K562 (cell line): ENCODE results near the gene MYOM1. TPM values are rescaled to one million over a fixed set of nuclear protein-coding genes. Genes with fewer than 3 reads are reported as not detected.

Source experiments
- BRF1 ChIP-seq: IDR thresholded peaks from 3 replicates; pipeline ENCODE4 v1.6.1; 2011; ENCODE audit warnings: borderline replicate concordance, mild to moderate bottlenecking; ENCODE audit not compliant: insufficient read length; ENCODE audit errors: extremely low read depth
- CHD2 ChIP-seq: IDR thresholded peaks from 2 replicates; pipeline ENCODE4 v1.6.1; 2011; ENCODE audit warnings: low read depth, low read length
- HMGN3 ChIP-seq: IDR thresholded peaks from 2 replicates; pipeline ENCODE4 v1.6.1; 2011; ENCODE audit warnings: borderline replicate concordance, low read depth, mild to moderate bottlenecking, mixed read lengths, low read length; ENCODE audit not compliant: insufficient read length; ENCODE audit errors: extremely low read depth
- JUN ChIP-seq, 2 experiments: sonication (generic) in 1 of 2; formaldehyde crosslinking in 1 of 2; IDR thresholded peaks; 2 replicates each; pipeline versions ENCODE4 v1.6.1 to v1.8.0; 2012 to 2022; ENCODE audit warnings: borderline replicate concordance in 2 of 2, mild to moderate bottlenecking in 2 of 2, improper control_type of control experiment in 1 of 2, low read depth in 1 of 2, low read length in 1 of 2, missing genetic modification reagents in 1 of 2
- MTA2 ChIP-seq: fragments of 450-650 bp; IDR thresholded peaks from 2 replicates; pipeline ENCODE4 v1.6.1; 2016; ENCODE audit warnings: low read depth
- NR2C1 ChIP-seq, 2 experiments: fragments of 450-650 bp; IDR thresholded peaks; 2 replicates each; pipeline ENCODE4 v1.6.1; 2017; ENCODE audit warnings: mild to moderate bottlenecking in 2 of 2, antibody characterized with exemption in 1 of 2, inconsistent platforms in 1 of 2, missing compliant biosample characterization in 1 of 2, missing genetic modification characterization in 1 of 2
- SIX5 ChIP-seq, 2 experiments: IDR thresholded peaks; 2 replicates each; pipeline ENCODE4 v1.6.1; 2011; ENCODE audit warnings: low read length in 2 of 2, borderline replicate concordance in 1 of 2, low read depth in 1 of 2, mild to moderate bottlenecking in 1 of 2, moderate library complexity in 1 of 2; ENCODE audit not compliant: insufficient read depth in 1 of 2
- TSC22D4 ChIP-seq: fragments of 450-650 bp; IDR thresholded peaks from 2 replicates; pipeline ENCODE4 v1.6.1; 2016; ENCODE audit warnings: missing genetic modification characterization, missing biosample characterization, control low read depth
- XRCC5 ChIP-seq: fragments of 200-400 bp; formaldehyde crosslinking; IDR thresholded peaks from 2 replicates; pipeline ENCODE4 v1.6.1; 2017; ENCODE audit warnings: low read depth, mild to moderate bottlenecking, low read length
- ZC3H8 ChIP-seq: fragments of 450-650 bp; IDR thresholded peaks from 2 replicates; pipeline ENCODE4 v1.6.1; 2017
- ZNF766 ChIP-seq: fragments of 200-800 bp; sonication (Bioruptor generic); conservative IDR thresholded peaks from 2 replicates; pipeline ENCODE4 v1.6.1; 2016; ENCODE audit warnings: missing genetic modification characterization, missing compliant biosample characterization
- ZNF830 ChIP-seq: fragments of 250-450 bp; sonication (Bioruptor Pico); IDR thresholded peaks from 2 replicates; pipeline ENCODE4 v1.5.0; 2021; ENCODE audit warnings: mild to moderate bottlenecking
- ZSCAN29 ChIP-seq: fragments of 450-650 bp; IDR thresholded peaks from 2 replicates; pipeline ENCODE4 v1.6.1; 2017
- polyA plus RNA-seq, 8 experiments: library from polyadenylated mRNA; depleted of rRNA in 4 of 8; stranded (reverse) in 5 of 8; unstranded in 3 of 8; fragments of >200 nt; fragmentation: Nextera tagmentation in 2 of 8; fragmentation: Illumina TruSeq in 1 of 8; extraction: Ambion mirVana in 2 of 8; extraction: Trizol in 1 of 8; gene quantifications; 2 replicates each; pipeline versions ENCODE4 v1.2.1 to v1.2.3, GENCODE V29; 2011 to 2014; ENCODE audit warnings: inconsistent platforms in 1 of 8, missing spikeins in 1 of 8
- total RNA-seq, 7 experiments: library from RNA; depleted of rRNA in 6 of 7; stranded (reverse); fragments of >200 nt in 6 of 7; fragmentation: Illumina TruSeq in 2 of 7; extraction: Trizol in 2 of 7; gene quantifications; 2 replicates each; pipeline versions ENCODE4 v1.2.1 to v1.2.3, GENCODE V29; 2011 to 2021; ENCODE audit warnings: low replicate concordance in 1 of 7
- TF ChIP-seq, protein P1 (sequence below): fragments of 450-650 bp; IDR thresholded peaks from 2 replicates; pipeline ENCODE4 v1.6.1; 2018; ENCODE audit not compliant: partially characterized antibody
- TF ChIP-seq, protein P2 (sequence below), 2 experiments: fragments of 150-350 bp in 1 of 2; IDR thresholded peaks; 2 replicates each; pipeline ENCODE4 v1.6.1; 2012 to 2016; ENCODE audit warnings: low read depth in 2 of 2, low read length in 2 of 2, mild to moderate bottlenecking in 1 of 2, moderate library complexity in 1 of 2
- TF ChIP-seq, protein P3 (sequence below): sonication (generic); formaldehyde crosslinking; IDR thresholded peaks from 2 replicates; pipeline ENCODE4 v1.9.0; 2022; ENCODE audit warnings: mild to moderate bottlenecking, missing genetic modification reagents

MYOM1 gene
- total and polyA plus RNA-seq, 9 of the 15 experiments (the other 6 are each of a cell fraction or from before 2014, with no cell fraction given): 0.01 to 0.62 (median 0.25) TPM

DNA sequence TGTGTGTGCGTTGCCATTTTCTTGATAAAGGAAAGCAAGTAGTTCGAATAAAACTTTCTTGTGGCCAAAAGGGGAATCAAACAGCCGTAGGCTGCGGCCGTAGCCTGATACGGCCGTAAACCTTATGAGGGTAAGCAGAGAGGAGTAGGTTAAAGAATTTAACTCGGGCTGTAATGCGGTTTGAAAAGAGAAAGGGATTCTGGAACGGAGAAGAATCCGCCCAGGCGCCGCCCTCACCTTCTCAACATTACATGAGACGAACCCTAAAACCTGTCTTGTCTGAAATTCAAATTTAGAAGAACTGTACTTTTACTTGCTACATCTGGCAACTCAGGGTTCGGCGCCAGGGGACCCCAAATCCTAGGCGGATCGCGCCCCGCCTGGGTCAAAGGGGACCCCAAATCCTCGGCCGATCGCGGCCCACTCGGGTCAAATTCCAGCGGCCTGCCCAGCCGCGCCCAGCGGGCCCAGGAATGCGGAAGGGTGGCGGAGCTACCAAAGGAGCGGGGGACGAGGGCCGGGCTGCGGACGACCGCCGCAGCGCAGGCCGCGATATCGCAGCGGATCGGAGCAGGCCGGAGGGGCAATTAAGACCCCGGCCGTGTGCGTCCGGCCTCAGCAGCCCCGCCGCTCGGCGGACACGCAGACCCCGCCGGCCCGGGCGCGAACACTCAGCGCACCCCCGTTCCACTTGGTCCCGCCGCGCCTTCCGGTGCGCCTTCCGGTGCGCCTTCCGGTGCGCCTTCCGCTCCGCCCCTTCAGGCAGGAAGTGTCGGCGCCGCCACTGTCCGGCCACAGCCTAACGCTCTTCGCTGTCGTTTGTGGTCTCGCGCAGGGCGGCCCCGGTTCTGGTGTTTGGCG lies 41.8 kb upstream of the MYOM1 start, which contains the start of gene MYL12B (continued):
- TF ChIP-seq JUN (IDR thresholded peaks at IDR 0.05; ENCODE audit: borderline replicate concordance, low read depth, low read length) (no peak), JUN (CRISPR knock-in tag; IDR thresholded peaks at IDR 0.05; ENCODE audit: borderline replicate concordance) (peak; percentile 69; the same call in 1 of the 2 replicates), HMGN3 (peak; percentile 93), NR2C1 (IDR thresholded peaks at IDR 0.05) (peak; percentile 87), NR2C1 (tag; IDR thresholded peaks at IDR 0.05) (peak; percentile 92), MTA2 (no peak), XRCC5 (peak; percentile 87), SIX5 (IDR thresholded peaks at IDR 0.05; ENCODE audit: borderline replicate concordance in 1 of 2, insufficient read depth in 1 of 2, low read depth in 1 of 2, low read length in 2 of 2) (peak; percentile 36 to 46; a peak in 2 of 4 replicates), BRF1 (no peak), CHD2 (no peak), TSC22D4 (tag) (no peak), ZNF766 (CRISPR knock-in tag) (0 out of 2 replicates have a peak, but pooled peaks have one; percentile 14), ZSCAN29 (peak; percentile 66), ZNF830 (CRISPR knock-in tag) (no peak), ZC3H8 (no peak)
- TF ChIP-seq, protein P1, sequence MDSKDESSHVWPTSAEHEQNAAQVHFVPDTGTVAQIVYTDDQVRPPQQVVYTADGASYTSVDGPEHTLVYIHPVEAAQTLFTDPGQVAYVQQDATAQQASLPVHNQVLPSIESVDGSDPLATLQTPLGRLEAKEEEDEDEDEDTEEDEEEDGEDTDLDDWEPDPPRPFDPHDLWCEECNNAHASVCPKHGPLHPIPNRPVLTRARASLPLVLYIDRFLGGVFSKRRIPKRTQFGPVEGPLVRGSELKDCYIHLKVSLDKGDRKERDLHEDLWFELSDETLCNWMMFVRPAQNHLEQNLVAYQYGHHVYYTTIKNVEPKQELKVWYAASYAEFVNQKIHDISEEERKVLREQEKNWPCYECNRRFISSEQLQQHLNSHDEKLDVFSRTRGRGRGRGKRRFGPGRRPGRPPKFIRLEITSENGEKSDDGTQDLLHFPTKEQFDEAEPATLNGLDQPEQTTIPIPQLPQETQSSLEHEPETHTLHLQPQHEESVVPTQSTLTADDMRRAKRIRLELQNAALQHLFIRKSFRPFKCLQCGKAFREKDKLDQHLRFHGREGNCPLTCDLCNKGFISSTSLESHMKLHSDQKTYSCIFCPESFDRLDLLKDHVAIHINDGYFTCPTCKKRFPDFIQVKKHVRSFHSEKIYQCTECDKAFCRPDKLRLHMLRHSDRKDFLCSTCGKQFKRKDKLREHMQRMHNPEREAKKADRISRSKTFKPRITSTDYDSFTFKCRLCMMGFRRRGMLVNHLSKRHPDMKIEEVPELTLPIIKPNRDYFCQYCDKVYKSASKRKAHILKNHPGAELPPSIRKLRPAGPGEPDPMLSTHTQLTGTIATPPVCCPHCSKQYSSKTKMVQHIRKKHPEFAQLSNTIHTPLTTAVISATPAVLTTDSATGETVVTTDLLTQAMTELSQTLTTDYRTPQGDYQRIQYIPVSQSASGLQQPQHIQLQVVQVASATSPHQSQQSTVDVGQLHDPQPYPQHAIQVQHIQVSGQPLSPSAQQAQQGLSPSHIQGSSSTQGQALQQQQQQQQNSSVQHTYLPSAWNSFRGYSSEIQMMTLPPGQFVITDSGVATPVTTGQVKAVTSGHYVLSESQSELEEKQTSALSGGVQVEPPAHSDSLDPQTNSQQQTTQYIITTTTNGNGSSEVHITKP: peak; percentile 100
- TF ChIP-seq, protein P2, sequence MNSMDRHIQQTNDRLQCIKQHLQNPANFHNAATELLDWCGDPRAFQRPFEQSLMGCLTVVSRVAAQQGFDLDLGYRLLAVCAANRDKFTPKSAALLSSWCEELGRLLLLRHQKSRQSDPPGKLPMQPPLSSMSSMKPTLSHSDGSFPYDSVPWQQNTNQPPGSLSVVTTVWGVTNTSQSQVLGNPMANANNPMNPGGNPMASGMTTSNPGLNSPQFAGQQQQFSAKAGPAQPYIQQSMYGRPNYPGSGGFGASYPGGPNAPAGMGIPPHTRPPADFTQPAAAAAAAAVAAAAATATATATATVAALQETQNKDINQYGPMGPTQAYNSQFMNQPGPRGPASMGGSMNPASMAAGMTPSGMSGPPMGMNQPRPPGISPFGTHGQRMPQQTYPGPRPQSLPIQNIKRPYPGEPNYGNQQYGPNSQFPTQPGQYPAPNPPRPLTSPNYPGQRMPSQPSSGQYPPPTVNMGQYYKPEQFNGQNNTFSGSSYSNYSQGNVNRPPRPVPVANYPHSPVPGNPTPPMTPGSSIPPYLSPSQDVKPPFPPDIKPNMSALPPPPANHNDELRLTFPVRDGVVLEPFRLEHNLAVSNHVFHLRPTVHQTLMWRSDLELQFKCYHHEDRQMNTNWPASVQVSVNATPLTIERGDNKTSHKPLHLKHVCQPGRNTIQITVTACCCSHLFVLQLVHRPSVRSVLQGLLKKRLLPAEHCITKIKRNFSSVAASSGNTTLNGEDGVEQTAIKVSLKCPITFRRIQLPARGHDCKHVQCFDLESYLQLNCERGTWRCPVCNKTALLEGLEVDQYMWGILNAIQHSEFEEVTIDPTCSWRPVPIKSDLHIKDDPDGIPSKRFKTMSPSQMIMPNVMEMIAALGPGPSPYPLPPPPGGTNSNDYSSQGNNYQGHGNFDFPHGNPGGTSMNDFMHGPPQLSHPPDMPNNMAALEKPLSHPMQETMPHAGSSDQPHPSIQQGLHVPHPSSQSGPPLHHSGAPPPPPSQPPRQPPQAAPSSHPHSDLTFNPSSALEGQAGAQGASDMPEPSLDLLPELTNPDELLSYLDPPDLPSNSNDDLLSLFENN (IDR thresholded peaks at IDR 0.05; ENCODE audit: low read depth in 2 of 2, low read length in 2 of 2): 0 out of 4 replicates have a peak, but pooled peaks of 1 of the 2 experiments have one; percentile 8
- TF ChIP-seq, protein P3, sequence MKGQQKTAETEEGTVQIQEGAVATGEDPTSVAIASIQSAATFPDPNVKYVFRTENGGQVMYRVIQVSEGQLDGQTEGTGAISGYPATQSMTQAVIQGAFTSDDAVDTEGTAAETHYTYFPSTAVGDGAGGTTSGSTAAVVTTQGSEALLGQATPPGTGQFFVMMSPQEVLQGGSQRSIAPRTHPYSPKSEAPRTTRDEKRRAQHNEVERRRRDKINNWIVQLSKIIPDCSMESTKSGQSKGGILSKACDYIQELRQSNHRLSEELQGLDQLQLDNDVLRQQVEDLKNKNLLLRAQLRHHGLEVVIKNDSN (CRISPR knock-in tag): no peak
